Mammary epithelial cell (primary cell): ENCODE measurements around the gene NMS.

Experiments
- EZH2 ChIP-seq: IDR thresholded peaks from 2 replicates; pipeline ENCODE4 v1.6.1; 2012; ENCODE audit warnings: low read length, inconsistent platforms, borderline replicate concordance
- TF ChIP-seq, protein P1 (sequence below), 2 donors: IDR thresholded peaks in 1 of 2; conservative IDR thresholded peaks in 1 of 2; 2 replicates each; pipeline ENCODE4 v1.5.1; 2011 to 2012; ENCODE audit warnings: inconsistent platforms in 2 of 2, low read length in 2 of 2, mild to moderate bottlenecking in 2 of 2, control low read depth in 1 of 2, low read depth in 1 of 2; ENCODE audit not compliant: insufficient read depth in 1 of 2; ENCODE audit errors: extremely low read depth in 1 of 2

- TF ChIP-seq, protein P1, sequence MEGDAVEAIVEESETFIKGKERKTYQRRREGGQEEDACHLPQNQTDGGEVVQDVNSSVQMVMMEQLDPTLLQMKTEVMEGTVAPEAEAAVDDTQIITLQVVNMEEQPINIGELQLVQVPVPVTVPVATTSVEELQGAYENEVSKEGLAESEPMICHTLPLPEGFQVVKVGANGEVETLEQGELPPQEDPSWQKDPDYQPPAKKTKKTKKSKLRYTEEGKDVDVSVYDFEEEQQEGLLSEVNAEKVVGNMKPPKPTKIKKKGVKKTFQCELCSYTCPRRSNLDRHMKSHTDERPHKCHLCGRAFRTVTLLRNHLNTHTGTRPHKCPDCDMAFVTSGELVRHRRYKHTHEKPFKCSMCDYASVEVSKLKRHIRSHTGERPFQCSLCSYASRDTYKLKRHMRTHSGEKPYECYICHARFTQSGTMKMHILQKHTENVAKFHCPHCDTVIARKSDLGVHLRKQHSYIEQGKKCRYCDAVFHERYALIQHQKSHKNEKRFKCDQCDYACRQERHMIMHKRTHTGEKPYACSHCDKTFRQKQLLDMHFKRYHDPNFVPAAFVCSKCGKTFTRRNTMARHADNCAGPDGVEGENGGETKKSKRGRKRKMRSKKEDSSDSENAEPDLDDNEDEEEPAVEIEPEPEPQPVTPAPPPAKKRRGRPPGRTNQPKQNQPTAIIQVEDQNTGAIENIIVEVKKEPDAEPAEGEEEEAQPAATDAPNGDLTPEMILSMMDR (conservative IDR thresholded peaks at IDR 0.05 in 1 of 2, IDR thresholded peaks at IDR 0.05 in 1 of 2; ENCODE audit: extremely low read depth in 1 of 2, insufficient read depth in 1 of 2, low read depth in 1 of 2, low read length in 2 of 2) = no peak
- no peak for TF ChIP-seq EZH2
Measured at GRCh38 chr2:100453853-100454252, 16.4 kb upstream of the NMS start.
